Activated gamma-delta T cell treated with Interleukin-2 at 50 U/mL for 16 hours (primary cell): Measurements from ENCODE around the gene RAB6B.
"Not testable (repeated sequence)": the region's sequence is repeated elsewhere in the genome, so short reads cannot be mapped to it uniquely, and the experiment has no call there.

Experiments
- DNase-seq: peaks from one replicate; pipeline ENCODE4 v3.0.0-alpha.2; 2020

RAB6B gene

DNA sequence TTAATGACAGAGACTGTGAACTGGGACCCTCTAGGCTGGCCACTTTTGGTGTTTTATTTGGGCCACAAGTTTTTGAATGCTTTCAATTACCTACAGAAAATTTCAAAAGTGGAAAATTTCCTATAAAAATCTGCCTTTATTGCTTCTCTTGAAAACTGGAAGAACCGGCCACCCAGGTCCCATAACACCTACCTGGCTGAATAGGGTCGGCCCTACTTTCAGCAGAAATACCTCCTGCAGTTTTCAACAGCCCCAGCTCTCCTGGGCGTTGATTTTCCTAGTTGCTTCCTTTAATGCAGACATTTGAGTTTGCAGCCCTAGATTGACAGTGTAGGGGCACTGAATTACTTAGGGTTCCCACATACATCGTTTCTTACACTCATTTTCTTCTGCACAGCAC, 90.8 kb downstream of the RAB6B start:
- DNase-seq, result no peak

DNA sequence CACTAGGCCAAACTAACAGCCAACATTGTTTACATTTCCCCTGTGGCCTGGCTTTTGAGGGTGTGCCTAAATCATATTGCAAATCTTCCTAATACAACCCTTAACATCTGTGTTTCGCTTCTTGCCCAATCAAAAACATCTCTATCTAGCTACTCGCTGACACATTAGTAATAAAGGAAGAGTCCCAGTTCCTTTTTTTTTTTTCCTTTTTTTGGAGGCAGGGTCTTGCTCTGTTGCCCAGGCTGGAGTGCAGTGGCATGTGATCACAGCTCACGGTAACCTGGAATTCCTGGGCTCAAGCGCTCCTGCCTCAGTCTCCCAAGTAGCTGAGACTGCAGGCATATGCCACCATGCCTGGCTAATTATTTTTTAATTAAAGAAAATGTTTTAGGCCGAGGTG, 92.2 kb downstream of the RAB6B start:
- no peak for DNase-seq

DNA sequence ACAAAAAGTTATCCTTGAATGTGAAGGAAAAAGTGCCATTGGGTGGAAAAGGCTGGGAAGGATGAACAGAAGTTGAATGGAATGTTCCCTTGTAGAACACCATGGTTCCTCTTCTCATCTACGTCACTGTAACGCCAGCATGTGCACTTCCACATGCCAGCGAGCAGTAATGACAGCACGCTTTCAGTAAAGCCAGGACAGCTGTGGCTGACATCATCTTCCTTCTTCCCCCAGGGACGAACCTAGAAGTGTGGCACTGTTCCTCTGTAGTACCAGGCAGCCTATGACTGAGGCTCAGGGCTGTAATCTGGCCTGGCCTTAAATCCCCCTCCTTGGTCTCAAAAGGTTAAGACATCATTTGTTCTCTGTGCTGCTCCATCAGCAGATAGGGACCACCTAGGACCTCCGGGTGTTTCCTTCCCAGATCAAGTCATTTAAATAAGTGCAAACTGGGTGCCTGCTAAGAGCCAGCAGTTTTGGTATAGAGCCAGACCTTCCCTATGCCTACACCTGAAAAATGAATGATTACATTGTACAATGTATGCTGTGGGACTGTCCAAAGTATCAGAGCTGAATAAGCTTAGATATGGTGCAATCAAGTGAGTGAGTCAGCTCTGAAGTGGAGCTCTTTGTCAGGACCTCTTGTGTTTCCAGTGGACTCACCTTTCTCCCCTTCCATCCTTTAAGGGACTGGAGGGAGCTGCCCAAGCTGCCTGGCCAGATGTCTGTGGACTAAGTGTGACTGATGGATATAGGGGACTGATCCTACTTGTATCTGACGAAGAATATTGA, 95.7 kb downstream of the RAB6B start:
- DNase-seq, result no peak

DNA sequence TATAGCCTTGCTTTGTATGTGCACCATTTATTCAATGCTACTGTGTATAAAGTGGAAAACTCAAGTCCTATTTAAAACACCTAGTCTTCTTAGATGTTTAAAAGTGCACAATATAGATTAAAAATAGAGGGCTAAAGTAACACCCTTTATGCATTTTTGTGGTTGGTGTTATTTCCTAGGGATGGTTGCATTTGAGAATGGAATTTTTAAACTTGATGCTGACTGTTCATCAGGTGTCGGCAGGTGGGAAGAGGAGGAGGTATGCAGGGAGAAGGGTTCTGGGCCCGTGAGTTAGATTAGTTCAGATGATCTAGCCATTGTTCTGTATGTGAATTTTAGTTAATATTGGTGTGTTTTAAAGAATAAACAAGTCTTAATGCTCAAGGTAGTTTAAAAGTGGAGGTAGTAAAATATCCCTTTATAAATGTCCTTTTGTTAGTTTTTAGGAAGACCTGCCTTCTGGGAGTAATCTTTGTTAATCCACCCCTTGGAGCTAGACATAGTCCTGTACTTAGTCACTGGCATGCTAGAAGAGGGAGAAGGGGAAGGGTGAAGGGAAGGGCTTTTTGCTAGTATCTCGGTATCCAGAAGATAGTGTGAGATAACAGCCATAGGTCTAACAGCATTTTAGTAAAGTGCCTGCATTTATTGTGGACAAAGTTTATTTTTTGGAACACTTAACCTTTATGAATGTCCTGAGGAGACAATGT, 98.1 kb downstream of the RAB6B start:
- DNase-seq, result no peak

DNA sequence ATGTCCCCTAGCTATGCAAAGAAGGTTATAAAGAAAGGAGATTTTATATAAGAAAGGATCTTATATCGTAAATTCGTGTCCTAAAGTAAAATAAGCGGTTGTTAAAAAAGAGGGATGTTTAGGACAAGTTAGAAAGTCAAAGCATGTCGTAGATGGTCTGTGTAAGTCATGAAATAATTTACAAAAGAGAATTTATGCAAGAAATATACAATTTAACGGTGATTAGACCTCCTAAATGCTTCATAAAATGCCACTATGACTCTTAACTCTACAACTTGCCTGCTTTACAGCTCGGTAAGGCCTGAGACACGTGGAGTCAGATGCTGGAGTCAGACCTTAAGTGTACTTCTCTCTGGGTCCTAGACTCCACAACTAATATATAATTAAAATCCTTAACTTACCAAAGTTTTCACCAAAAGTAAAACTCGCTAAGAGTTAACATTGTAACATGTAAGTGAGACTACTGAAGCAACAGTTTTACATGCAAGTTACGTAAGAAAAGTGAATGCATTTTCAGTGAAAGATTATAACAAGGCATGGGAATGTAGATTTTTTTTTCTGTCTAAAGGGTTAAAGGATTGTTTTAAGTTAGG, 103.4 kb downstream of the RAB6B start:
- DNase-seq, result no peak

DNA sequence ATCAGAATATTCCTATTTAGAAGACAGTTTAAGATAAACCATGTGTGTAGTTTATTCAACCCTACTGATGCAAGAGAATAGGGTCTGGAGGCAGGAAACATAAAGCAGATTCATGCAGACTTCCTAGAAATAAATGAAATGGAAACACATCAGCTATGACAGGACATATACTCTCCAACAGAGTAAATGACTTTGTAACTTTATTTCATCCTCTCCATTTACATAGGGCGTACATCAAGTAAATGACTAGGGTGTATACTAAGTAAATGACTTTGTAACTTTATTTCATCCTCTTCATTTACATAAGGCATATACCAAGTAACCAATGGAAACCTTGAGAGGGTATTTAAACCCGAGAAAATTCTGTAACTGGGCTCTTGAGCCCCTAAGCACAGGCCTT, 107.7 kb downstream of the RAB6B start:
- no peak for DNase-seq

DNA sequence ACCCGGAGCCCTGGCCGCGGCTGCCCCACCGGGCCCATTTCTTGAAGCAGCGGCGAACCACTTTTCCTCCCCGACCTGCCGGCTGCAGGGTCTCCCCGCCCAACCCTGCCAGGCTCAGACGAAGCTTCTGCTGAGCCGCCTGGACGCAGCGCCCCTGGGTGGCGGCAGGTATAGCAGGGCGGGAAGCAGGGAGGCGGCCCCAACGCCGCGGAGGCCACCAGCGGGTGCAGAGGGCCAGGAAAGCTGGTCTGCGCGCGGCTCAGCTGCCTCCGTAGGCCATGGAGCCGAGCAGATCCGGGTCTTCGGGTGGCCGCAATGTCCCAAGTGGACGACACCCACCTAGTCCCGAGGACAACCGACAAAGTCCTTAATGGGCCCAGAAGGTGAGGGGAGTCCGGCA, 111.9 kb downstream of the RAB6B start:
- DNase-seq, result no peak

DNA sequence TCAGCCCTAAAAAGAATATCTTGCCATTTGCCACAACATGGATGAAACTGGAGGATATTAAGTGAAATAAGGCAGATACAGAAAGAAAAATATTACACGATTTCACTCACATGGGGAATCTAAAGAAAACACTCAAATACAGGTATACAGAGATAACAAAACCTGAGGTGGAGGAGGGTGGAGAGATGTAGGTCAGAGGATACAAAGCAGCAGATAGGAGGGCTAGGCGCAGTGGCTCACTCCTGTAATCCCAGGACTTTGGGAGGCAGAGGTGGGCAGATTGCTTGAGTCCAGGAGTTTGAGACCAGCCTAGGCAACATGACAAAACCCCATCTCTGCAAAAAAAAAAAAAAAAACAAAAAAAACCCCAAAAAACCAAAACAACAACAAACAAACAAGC, 113.2 kb downstream of the RAB6B start:
- DNase-seq, result no peak

DNA sequence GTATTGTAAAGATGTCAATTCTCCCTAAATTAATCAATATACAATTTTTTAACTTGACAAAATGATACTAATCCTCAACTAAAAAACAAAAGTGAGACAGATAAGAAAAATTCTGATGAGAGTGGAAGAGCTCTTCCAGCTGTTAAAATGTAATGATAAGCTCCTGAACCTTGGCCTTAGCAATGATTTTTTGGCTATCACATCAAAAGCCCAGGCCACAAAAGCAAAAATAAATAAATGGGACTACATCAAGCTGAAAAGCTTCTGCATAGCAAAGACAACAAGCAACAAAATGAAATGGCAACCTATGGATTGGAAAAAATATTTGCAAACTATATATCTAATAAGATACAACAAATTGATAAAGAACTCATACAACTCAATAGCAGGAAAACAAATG, 114.1 kb downstream of the RAB6B start:
- no peak for DNase-seq

DNA sequence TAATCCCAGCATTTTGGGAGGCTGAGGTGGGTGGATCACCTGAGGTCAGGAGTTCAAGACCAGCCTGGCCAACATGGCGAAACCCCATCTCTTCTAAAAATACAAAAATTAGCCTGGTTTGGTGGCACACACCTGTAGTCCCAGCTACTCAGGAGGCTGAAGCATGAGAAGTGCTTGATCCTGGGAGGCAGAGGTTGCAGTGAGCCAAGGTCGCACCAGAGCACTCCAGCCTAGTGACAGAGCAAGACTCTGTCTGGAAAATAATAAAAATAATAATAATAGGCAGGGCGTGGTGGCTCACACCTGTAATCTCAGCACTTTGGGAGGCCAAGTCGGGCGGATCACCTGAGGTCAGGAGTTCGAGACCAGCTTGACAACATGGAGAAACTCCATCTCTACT, 114.9 kb downstream of the RAB6B start:
- DNase-seq, result not testable (repeated sequence)

DNA sequence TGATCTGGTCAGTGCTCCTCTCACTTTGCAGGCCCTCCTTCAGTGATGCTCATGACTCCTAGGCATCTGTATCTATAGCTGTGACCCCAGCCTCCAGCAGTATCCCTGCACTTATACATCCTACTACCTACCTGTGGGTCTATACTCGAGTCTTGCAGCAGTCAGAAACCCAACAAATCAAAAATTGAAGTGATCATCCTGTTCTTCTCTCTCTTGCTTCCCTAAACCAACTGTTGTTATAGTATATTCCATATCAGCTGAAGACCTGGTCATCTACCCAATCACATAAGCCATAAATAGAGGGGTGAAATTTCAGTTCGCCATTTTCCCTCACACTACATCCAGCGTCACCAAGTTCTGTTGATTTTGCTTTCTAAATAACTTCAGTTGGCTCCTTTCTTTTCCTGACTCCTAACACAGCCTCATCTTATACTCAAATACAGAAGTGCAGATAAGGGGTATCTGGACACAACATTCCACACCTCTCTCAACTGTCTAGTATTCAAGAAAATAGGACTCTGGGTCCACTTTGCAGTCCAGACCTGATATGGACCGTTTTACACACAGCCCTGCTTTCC, 116.0 kb downstream of the RAB6B start:
- no peak for DNase-seq

DNA sequence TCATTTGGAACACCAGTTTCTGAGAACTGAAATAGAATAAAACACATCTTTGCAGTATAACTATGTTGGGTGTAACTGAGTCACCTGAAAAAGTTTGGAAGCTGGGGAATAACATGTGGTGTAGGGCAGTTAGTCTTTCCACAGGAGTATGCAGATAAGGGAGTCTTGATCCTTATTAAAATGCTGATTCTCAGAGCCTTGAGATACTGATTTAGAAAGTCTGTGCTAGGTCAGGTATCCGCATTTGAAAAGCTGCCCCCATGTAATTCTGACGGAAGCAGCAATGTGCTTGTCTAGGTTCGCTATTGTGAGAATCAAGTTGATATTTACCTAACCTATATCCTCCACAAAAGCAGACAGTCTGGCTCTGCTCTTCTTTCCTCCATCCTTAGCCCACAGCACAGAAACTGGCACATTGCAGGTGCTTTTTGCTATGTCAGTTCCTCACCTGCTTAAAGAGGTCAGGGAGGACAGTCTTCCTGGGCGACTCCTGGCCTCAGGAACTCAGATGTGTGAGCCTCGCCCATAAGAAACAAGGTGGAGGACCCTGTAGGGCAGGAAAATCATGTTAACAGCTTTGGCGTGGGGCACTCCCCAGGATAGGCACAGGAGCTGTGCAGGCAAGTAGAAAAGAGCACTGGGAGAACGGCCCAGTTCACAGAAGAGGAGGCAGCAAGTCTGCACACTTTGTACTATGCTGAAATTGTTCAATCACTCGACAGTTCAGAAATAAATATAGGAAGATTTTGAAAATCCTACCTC, 117.7 kb downstream of the RAB6B start:
- DNase-seq, result no peak

DNA sequence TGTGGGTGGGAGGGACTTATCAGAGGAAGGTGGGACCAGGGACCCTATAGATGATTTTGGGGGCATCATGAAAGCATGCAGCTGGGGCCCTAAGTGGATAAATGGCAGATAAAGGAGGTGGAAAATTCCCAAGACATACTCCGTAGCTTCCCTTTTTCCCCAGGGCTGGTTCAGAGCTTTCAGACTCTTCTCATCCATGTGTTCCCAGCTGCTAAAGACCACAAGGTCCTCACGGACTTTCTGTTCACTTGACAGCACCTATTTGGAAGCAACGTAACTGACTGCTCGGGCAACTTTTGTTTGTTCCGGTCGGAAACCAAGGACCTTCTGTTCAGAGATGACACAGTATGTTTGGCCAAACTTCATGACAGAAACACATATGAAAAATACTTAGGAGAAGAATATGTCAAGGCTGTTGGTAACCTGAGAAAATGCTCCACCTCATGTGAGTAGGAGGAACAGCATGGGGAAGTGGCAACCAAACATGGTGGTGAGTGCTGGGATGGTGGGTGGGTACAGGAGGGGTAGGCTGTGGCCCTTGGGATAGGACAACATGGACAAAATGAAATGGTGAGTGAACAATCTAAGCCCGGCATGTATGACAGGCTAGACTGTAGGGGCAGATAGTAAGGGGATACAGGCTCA, 118.8 kb downstream of the RAB6B start:
- no peak for DNase-seq

DNA sequence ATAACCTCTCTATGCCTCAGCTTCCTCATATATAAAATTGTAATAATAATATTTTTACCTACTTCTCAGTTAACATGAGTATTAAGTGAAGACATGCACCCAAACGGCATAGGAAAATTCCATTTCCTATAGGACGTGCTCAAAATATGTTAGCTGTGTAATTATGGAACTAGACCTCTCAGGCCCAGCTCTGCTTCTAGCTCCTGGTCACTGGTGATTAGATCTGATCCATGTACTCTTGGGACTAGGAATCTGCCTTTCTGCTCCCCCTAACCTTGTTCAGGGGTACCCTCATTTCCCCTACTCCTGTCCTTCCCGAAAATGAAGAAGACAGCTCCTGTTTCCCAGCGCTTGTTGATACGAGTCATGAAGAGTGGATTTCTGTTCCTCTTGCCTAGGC, 119.8 kb downstream of the RAB6B start:
- DNase-seq, result no peak

DNA sequence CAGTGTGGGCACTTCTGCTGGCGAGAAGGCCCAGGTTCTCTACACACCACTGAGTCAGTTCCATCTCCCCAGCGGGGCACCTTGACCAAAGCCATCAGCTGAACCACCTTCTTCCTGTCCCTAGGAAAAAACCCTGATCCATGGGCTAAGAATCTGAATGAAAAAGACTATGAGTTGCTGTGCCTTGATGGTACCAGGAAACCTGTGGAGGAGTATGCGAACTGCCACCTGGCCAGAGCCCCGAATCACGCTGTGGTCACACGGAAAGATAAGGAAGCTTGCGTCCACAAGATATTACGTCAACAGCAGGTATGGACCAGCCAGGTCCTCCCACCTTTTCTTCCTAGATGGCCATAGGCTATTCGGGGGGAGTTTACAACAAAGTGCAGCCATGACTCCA, 120.4 kb downstream of the RAB6B start:
- no peak for DNase-seq
